ENCODE measurements around the gene CRABP1.

GRCh38 chr15:78312957-78313356, 27.2 kb upstream of the CRABP1 start:
- TF ChIP-seq CTCF (conservative IDR thresholded peaks at IDR 0.05; ENCODE audit: low read length), result no peak
- no peak for TF ChIP-seq EZH2phosphoT487 (IDR thresholded peaks at IDR 0.05; ENCODE audit: borderline replicate concordance, low read depth, low read length)

Data from OCI-LY7 (cell line).